ENCODE data around the gene KSR1.

The KSR1 gene

DNA sequence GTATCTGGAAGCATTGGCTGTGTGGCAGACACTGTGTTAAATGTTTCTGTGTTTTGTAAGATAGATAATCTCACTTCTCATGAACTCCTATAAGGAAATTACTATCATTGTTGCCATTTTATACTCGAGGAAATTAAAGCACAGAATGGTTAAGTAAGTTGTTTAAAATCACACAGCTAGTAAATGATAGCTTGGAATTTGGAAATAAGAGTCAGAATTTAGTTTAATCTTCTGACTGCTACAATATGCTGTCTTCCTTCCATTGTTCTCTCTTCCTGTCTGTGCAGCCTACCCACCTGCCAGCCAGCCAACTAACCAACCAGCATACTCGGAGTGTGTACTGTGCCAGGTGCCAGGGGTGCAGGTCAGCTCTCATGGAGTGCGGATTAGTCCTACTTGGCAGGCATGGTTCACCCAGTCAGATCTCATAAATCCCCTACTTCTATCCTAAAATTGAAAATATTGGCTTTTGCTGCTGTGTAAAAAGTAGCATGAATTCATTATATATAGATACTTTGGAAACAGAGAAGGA is 94.8 kb downstream of the KSR1 start:
- no peak for DNase-seq (ENCODE audit: low read depth)

DNA sequence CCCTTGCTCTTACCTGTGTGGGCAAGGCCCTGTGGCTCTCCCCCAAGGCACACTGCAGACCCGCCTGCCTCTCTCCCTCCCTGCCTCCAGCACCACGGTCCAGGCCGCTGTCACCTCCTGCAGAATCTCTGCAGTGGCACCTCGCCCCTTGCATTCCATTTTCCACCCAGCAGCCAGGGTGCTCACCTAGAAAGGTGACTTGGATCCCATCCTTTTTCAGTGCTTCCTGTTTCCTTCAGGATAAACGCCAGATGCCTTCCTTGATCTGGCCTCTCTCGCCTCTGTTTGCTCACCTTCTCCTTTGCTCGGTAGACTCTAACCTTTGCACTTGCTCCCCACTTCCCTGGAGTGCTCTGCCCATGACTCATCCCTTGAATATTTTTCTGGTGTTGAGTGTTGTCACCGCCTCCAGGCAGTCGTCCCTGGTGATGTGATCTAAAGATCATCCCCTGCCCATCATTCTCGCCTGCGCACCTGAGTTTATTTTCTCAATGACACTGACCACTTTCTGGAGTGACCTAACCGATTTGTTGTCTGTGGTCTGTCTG is 95.5 kb downstream of the KSR1 start:
- no peak for DNase-seq (ENCODE audit: low read depth)

DNA sequence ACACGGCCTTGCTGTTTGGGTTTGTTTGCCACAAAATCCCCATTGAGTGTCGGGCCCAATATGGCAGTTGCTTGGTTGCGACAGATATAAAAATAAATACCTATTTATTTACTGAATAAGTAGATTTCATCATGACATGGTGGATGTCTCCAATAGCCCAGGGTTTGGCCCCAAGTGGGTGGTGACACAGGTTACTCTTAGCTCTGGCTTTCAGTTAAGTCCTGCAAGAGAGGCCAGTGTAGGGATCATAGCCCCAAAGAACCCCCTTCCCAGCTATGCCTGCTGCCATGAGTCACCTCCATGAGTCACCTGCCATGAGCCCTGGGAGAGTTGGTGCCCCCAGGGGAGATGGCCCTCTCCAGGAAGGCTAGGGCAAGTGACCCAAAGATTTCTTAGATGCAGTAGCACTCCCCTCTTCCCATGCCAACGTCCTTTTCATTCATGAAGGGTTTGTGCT is 96.1 kb downstream of the KSR1 start:
- DNase-seq (ENCODE audit: low read depth) = no peak

DNA sequence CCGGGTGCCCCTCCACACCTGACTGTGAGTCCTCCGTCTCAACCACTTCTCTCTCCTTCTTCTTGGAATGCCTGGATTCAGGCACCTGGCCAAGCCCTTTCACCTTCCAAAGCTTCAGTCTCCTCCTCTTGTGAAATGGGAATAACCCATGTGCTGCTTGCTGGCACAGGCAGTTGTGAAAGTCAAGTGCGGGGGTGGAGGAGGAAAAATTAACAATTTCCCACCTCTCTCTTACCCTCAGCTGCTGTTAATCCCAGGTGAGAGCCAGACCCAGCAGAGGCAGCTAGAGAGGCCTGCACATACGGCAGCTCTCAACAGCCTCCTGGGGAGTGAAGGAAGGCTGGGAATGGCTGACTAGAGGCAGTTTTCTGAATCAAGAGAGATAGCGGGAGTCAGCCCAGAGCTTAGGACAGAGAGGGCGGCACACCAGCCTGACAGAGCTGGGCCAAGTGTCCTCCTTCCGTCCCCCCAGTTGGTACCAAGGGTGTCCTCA is 96.8 kb downstream of the KSR1 start:
- DNase-seq (ENCODE audit: low read depth) = no peak

DNA sequence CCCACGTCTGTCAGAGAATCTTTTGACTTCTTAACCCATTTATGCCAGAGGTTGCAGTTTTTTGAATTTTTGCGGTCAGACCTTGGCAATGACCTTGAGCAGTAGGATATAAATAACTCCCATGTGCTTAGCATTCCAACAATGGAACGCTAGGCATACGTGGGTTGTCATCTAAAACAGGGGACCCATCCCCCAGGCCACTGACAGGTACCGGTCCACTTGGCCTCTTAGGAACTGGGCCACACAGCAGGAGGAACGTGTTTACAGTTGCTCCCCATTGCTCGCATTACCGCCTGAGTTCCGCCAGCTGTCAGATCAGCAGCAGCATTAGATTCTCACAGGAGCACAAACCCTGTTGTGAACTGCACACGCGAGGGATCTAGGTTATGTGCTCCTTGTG is 97.9 kb downstream of the KSR1 start:
- no peak for DNase-seq (ENCODE audit: low read depth)

DNA sequence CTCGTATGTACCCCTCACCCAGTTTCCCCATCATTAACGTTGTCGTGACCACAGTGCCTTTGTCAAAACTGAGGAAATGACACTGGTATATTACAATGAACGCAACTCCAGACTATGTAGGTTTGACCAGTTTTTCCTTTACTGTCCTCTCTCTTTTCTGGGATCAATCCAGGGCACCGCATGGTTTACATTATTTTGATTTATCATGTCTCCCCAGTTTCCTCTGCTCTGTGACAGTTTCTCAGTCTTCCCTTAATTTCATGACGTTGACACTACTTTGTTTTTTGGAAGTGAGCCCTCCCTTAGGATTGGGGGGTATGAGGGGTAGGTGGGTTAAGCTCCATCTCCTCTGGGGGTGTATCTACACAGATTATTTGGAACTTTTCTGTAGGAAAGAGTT is 98.7 kb downstream of the KSR1 start:
- no peak for DNase-seq (ENCODE audit: low read depth)

DNA sequence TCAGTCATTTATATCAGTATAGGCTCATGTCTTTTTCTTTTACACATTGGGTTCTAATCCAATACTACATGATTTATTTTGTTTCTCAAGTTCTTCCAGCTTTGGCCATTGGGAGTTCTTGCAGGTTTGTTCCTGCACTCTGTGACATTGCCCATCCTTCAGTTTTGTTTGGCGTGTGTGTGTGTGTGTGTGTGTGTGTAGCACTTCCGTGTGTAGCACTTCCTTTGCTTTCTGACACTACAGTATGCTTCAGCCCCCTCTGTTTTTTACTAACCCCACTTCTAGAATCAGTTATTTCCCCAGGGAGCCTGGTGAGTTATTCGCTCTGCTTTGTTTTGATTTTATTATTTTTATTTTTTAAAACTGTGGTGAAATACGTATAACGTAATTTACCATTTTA is 99.1 kb downstream of the KSR1 start:
- DNase-seq (ENCODE audit: low read depth) = no peak

DNA sequence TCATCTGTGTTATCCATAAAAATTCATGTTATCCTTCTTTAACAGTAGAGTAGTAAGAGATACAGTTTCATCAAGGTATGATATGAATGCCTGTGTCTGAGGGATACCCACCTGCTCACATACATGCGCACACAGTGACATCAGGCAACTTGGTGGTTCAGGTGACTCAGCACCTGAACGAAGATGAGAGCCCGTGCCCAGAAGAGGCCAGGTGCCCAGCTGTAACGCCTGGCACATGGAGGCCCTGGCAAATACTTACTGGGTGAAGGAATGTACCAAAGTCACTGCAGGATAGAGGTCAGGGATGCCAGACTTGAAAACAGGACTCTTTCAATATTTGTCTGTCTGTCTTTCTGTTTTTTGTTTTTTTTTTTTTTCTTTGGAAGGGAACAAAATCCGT is 102.1 kb downstream of the KSR1 start:
- DNase-seq (ENCODE audit: low read depth) = no peak

DNA sequence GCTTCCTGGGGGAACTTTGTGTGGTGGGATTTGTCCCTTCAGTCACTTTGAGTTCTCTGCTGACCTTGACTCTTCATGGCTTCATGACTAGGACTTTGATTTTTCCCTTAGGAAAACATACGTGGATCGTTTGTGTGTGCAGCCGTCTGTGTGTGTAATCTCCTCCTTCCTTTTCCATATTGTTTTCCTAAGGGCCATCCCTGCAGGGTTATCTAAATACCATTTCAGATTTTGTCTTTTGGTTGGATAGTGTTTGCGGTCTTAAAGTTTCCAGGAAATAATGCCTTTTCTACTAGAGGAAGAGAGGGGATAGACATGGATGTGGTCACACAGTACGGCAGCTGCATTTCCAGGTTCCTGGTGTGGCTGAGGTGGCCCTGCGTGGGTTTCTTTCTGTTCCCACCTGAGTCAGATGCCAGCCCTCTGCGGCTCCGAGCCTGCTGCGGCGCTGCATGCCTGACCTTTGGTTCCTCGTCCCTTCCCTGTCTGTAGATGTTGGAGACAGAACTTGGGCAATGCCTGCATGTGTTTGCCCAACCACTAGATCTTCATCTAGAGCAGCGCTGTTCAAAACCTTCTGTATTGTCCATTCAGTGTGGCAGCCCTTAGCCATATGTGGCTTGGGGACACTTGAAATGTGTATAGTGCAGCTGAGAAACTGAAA is 102.7 kb downstream of the KSR1 start:
- no peak for DNase-seq (ENCODE audit: low read depth)

DNA sequence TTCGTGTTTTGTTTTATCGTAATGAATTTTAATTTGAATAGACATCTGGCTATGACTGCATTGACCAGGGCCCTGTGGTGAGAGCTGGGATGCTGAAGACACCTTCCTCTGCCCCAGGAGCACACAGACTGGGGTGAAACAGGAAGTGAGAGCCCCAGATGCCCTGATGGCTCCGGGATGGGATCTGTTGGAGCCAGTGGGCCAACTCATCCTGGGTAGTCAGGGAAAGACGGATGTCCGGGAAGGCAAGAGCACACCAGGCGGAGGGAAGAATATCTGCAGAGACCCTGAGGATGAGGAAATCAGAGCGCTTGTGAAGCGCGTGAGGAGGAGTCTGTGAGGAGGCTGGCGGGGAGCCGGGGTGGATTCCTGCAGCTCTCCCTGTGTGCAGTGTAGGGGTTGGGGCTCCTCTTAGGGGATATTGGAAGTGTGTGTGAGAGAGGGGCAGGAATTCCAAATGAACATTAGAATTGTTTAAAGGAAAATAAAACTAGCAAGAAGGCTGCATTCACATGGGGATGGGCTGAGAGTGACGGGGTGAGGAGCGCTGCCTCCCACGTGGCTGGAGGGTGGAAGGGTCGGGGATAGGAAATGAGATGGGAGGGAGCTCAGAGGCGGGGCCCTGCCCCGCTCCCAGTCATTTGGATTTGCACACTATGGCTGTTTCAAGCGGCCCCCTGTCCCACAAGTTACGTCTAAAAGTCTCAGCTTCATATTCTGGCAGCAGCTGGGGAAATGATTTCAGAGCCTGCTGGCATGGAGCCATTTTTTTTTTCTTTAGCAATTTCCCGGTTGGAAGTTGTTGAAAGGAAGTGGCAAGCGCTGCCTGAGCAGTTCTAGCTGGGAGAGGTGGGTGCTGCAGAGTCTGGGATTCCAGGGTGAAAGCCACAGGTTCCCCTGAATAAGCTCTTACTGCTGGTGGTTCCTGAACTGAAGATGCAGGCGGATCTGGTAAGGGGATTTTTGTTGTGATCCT is 103.5 kb downstream of the KSR1 start:
- no peak for DNase-seq (ENCODE audit: low read depth)

DNA sequence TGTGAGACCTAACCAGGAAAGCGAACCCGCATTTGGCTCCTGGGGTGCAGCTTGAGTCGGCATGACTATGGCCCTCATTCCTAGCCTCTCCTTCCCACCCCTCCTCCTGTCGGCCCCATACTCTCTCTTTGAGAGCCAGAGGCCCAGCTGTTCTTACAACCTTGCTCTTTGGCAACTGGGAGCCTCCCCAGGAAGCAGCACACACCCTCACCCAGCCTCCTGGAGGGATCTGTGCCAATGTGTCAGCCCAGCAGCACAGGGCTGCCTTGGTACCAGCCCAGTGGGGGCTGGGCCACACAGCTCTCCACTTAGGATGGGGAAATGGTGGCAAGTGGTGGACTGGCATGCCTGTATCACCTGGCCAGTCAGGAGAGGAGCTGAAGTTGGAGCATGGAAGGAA is 104.4 kb downstream of the KSR1 start:
- no peak for DNase-seq (ENCODE audit: low read depth)

DNA sequence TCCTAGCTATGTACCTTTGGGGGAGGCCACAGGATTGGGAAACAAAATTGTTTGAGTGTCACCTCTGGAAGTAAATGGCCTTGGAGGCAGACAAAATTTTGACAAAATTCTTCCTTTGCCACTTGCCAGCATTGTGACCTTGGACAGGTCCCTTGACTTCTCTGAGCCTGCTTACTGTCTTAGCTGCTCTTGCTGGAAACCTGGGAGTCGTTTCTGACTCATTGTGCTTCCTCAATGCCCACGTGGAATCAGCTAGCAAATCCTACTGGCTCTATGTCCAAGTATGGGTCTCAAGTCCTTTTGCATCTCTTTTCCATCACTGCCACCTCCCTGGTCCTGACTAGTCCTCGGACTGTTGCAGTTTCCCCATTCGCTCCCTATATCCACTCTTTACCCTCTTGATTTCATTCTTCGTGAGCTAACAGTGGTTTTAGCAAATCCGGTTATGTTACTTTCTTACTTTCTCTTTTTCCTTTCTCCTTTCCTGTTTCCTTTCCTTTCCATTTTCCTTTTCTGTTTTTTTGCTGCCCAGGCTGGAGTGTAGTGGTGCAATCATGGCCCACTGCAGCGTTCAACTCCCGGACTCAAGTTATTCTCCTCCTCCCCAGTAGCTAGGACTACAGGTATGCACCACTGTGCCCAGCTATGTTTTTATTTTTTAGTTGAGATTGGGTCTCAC is 106.7 kb downstream of the KSR1 start:
- no peak for DNase-seq (ENCODE audit: low read depth)

DNA sequence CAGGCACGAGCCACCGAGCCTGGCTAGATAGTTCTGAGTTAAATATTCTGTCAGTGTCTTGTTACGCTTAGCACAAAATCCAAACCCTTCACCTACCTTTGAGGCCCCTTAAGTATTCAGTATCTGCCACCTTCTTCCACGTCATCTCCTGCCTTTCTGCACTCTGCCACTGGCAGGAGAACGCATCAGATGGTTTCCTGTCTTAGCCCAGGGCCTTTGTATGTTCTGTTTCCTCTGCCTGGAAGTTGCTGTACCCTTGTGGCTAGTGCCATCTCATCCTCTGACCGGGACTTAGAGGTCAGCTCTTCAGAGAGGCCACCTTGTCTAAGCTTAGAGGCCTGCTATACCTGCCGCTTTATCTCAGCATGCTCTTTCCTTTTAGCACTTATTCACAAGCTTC is 107.3 kb downstream of the KSR1 start:
- no peak for DNase-seq (ENCODE audit: low read depth)

DNA sequence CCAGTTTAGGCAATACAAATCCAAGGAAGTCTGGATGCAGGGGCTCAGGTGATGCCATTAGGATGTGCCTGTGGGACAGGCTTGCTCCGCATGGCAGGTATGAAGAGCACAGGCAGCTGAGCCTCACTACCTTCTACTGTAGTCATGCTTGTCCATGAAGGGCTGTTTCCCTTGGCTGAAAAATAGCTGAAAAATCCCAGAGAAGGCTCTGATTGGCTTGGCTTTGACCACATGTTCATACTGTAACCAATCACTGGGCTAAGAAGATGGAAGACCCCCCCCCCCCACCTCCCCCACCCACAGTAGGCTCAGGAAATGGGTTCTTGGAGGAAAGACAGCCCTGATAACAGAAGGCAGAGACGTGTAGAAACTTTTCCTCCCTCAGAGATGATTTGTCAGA is 108.2 kb downstream of the KSR1 start:
- no peak for DNase-seq (ENCODE audit: low read depth)

DNA sequence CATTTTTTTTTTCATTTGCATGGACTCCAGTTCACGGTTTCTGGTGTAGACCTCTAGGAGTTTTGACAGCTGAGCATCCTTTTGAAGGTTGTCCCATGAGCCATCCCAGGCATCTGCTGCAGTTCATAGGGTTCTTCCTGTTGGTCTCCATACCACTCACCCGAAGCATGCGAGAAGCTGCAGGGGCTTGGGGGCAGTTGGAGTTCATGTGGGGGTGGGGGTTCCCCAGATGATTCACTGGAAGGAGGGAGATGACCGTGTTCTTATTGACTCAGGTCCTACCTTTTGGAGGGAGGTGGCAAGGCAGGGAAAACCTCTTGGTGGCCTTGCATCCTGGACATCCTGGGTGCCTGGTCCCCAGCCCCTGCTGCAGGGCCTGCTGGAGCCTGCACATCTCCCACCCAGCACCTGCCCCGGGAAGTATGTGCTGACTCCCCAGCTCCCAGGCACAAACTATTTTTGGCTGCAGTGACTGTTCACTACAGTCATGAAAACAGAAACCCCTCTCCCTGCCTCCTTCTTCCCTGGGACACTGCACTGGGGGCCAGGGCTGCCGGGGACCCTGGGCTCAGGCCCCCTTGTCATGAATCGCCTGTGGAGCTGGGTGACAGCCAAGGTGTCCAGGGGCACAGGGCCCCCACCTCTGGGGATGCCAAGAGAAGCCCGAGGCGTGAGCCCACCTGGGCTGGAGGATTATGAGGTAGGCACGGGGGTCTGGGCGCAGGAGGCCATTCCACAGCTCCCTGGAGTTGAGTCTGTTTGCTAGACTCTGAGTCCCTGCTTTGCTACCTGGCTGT is 109.8 kb downstream of the KSR1 start:
- DNase-seq (ENCODE audit: low read depth) = peak; percentile 12

DNA sequence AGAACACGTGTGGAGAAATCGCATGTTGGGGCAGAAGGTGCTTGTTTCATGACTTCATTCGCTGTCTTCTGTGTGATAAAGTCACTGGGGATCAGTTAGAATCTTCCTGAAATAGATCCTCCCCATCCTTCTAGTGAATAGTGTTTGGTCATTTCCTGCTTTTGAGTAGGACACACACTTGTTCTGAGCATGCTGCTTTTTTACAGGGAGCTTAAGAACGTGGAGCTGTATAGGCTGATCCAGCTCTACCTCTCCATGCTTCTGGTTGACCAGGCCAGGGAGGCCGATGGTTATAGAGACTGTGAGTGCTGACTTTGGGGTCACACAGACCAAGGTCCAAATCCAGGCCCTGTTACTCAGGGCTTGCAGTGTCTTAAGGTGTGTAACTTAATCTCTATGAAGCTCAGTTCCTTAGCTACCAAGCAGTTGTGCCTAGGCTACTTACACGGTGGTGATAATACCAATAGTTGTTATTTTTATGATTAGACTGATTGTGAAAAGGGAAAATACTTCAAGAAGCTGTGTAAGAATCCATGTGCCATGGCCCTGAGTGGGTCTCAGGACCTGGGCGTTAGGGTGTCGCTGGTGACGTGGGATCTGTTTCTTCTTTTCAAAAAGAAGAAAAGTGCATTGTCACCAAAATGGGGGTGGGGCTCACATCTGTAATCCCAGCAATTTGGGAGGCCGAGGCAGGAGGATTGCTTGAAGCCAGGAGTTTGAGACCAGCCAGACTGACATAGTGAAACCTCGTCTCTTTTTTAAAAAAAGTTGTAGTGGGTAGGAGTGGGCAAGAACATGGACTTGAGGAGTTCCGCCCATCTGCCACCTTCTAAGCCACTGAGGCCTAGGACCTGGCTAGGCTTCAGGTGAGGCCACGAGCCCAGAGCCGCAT is 110.7 kb downstream of the KSR1 start:
- DNase-seq (ENCODE audit: low read depth) = no peak

DNA sequence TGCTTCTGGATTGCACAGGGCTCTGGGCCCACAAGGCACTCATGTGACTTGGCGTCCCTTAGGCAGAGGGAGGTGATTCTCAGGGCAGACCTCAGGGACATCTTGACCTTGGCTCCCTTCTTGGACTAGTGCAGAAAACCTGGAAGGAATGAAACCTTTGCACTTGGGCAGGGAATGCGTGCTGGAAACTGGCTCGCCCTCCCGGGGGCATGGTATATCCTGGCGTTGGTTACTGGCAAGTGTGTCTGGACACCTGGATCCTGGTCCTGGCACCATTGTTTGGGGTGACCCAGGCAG is 111.3 kb downstream of the KSR1 start:
- DNase-seq (ENCODE audit: low read depth) = no peak

DNA sequence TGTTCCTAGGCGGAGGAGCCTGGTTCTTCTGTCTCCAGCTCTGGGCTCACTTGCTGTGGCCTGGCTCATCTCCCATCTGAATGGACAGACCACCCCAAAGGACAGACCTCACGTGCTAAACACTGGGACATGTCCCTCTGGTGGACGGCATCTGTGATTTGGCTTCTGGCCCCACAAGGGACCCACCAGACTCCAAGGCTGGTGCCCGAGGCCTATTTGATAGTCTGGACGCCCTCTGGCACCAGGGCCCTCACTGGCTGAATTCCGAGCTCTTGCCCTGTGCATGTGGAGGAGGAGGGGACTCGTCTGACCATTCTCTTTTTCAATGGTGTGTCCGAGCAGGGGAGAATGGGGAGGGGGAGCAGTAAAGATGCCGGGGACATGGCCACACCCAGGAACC is 112.0 kb downstream of the KSR1 start:
- no peak for DNase-seq (ENCODE audit: low read depth)

DNA sequence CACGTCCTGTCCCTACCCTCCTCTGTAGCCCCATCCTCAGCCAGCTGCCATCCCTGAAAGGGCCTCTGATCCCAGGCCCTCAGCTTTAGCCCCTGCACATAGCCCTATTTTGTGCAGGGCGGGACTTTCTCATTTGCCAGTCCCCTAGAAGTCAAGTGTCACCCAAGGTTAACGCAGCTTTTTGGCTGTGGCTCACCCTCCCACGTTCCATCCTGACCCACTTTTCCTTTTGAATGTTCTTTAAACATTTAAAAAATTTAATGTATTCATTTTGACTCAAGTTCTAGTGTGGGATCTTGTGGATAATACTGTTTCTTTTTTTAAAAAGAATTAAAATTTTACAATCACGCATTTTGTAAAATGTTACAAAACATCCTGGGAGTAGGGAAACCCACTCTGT is 112.6 kb downstream of the KSR1 start:
- DNase-seq (ENCODE audit: low read depth) = no peak

DNA sequence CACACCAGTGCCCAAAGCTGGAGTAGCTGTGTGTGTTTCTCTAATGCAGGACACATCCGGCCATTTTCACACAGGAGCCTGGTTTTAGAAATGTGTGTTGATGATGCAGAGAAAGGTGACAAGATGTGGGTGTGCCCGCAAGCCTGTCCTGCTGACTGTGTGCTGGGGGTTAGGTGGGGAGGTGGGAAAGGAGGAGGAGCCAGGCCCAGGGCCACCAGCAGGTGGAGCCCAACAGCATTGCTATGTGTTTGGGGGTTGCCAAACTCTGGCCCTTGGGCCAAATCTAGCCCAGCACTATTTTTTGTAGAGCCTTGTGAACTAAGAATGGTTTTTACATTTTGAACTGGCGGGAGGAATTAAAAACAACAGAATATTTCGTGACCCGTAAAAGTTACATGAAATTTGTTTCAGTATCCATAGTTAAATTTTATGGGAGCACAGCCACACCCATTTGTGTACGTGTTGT is 113.0 kb downstream of the KSR1 start:
- peak; percentile 32 for DNase-seq (ENCODE audit: low read depth)

Data from stimulated activated CD8-positive, alpha-beta memory T cell treated with anti-CD3 and anti-CD28 coated beads, Interleukin-7, amount 100 ng/mL, for 24 hours (primary cell).